Measurements from ENCODE around the gene CTSD. TPM values are rescaled to one million over a fixed set of nuclear protein-coding genes. Genes with fewer than 3 reads are reported as not detected.

Gene CTSD
- total RNA-seq, 4 donors from 2014 or later, result 182 to 290 (median 238) TPM

DNA sequence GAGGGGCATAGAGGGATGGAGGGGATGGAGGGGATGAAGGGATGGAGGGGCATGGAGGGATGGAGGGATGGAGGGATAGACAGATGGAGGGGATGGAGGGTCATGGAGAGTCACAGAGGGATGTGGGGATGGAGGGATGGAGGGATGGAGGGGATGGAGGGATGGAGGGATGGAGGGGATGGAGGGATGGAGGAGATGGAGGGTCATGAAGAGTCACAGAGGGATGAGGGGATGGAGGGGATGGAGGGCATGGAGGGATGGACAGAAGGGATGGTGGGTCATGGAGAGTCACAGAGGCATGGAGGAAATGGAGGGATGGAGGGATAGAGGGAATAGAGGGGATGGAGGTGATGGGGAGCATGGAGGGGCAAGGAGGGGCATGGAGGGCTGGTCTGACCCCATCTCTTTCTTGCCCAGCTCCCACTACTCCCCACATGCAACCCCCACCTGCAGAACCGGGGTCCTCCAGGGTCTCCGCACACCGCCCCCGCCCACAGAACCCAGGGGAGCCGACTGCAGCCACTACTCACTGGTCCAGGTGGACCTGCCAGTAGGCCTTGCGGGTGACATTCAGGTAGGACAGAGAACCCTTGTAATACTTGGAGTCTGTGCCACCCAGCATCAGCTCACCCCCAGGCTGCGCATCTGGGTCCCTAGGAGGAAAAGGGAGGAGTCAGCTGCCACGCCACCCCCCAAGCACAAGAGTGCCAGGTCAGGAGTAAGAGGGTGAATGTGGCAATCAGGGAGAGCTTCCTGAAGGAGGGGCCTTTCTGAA, 9.2 kb downstream of the CTSD start:
- peaks cover 10% of the 10 kb centered on the region for H3K27me3 ChIP-seq
- peaks cover 0 to 42% (median under 1%) of the 10 kb centered on the region in 3 donors for H3K4me1 ChIP-seq
- no peaks in the 10 kb centered on the region for H3K9me3 ChIP-seq
- TF ChIP-seq POLR2AphosphoS5 (IDR thresholded peaks at IDR 0.05) (no peak), EP300 (IDR thresholded peaks at IDR 0.05) (no peak), POLR2A (IDR thresholded peaks at IDR 0.05) (no peak)
- TF ChIP-seq, protein P1, sequence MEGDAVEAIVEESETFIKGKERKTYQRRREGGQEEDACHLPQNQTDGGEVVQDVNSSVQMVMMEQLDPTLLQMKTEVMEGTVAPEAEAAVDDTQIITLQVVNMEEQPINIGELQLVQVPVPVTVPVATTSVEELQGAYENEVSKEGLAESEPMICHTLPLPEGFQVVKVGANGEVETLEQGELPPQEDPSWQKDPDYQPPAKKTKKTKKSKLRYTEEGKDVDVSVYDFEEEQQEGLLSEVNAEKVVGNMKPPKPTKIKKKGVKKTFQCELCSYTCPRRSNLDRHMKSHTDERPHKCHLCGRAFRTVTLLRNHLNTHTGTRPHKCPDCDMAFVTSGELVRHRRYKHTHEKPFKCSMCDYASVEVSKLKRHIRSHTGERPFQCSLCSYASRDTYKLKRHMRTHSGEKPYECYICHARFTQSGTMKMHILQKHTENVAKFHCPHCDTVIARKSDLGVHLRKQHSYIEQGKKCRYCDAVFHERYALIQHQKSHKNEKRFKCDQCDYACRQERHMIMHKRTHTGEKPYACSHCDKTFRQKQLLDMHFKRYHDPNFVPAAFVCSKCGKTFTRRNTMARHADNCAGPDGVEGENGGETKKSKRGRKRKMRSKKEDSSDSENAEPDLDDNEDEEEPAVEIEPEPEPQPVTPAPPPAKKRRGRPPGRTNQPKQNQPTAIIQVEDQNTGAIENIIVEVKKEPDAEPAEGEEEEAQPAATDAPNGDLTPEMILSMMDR (IDR thresholded peaks at IDR 0.05), result no peak
- no peak overlapping the region for H3K27ac ChIP-seq
- H3K4me3 ChIP-seq, result no peak overlapping the region
- no peak for ATAC-seq
- H3K36me3 ChIP-seq, result peaks cover 0 to 76% of the 10 kb centered on the region in 2 donors
- WGBS, 2 donors (ENCODE audit: low coverage in 1 of 2), result no CpG with 5 or more reads among the region's 8 CpGs

DNA sequence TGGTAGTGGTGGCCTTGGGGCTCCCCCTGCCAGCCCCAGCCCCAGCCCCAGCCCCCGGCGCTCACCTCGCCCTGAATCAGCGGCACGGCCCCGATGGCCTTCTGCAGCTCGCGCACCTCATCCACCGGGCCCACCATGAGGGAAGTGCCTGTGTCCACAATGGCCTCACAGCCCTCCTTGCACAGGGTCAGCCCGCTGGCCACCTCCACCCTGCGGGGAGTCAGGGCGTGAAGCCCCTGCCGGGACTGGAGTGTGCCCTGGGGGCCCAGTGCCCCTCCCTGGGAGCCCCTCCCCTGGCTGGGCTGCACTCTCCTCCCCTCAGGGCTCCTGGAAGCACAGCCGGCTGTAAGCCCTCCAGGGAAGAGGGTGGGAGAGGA, 9.8 kb downstream of the CTSD start:
- whole genome bisulfite sequencing, 2 donors (ENCODE audit: low coverage in 1 of 2), result no CpG with 5 or more reads among the region's 14 CpGs
- H3K36me3 ChIP-seq, result peaks cover 0 to 69% of the 10 kb centered on the region in 2 donors

DNA sequence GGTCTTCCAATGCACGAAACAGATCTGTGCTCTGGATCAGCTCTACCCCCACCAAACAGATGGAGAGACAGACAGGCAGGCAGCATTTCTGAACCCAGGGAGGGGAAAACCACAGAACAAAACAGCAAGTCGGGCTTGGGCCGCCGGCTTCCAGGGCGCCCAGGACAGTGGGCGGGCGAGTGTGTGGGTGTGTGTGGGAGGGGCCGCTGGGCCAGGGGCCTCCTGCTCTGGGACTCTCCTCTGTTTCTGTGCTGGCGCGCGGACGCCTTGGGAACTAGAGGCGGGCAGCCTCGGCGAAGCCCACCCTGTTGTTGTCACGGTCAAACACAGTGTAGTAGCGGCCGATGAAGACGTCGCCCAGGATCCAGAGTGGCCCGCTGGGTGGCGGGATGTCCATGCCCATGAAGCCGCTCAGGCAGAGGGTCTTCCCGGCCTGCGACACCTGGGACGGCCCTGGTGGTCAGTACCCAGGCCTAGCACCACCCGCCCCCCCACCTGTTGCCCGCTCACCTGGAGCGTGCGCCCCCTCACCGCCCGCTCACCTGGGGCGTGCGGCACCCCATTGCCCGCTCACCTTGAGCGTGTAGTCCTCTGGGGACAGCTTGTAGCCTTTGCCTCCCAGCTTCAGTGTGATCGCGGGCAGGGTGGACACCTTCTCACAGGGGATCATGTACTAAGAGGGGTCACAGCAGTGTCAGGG, 10.3 kb downstream of the CTSD start:
- Histone ChIP-seq H3K4me1 (peaks cover 0 to 42% (median 9%) of the 10 kb centered on the region in 3 donors), H3K27ac (no peak overlapping the region), H3K36me3 (peaks cover 0 to 64% of the 10 kb centered on the region in 2 donors), H3K27me3 (peaks cover 22% of the 10 kb centered on the region), H3K4me3 (no peak overlapping the region), H3K9me3 (no peaks in the 10 kb centered on the region)
- no peak for ATAC-seq
- TF ChIP-seq, protein P1 (IDR thresholded peaks at IDR 0.05), result no peak
- TF ChIP-seq POLR2AphosphoS5 (IDR thresholded peaks at IDR 0.05), result no peak
- no peak for TF ChIP-seq POLR2A (IDR thresholded peaks at IDR 0.05)
- no peak for TF ChIP-seq EP300 (IDR thresholded peaks at IDR 0.05)
- no CpG with 5 or more reads among the region's 38 CpGs for WGBS, 2 donors (ENCODE audit: low coverage in 1 of 2)

More for the DNA sequence above, 9.8 kb downstream of the CTSD start:
- H3K4me1 ChIP-seq, result peaks cover 0 to 42% (median 4%) of the 10 kb centered on the region in 3 donors
- no peak for TF ChIP-seq EP300 (IDR thresholded peaks at IDR 0.05)
- no peak for TF ChIP-seq POLR2AphosphoS5 (IDR thresholded peaks at IDR 0.05)
- no peak for TF ChIP-seq POLR2A (IDR thresholded peaks at IDR 0.05)
- TF ChIP-seq, protein P1 (IDR thresholded peaks at IDR 0.05), result no peak
- no peaks in the 10 kb centered on the region for H3K9me3 ChIP-seq
- H3K27me3 ChIP-seq, result peaks cover 16% of the 10 kb centered on the region
- ATAC-seq, result no peak
- no peak overlapping the region for H3K4me3 ChIP-seq
- H3K27ac ChIP-seq, result no peak overlapping the region

DNA sequence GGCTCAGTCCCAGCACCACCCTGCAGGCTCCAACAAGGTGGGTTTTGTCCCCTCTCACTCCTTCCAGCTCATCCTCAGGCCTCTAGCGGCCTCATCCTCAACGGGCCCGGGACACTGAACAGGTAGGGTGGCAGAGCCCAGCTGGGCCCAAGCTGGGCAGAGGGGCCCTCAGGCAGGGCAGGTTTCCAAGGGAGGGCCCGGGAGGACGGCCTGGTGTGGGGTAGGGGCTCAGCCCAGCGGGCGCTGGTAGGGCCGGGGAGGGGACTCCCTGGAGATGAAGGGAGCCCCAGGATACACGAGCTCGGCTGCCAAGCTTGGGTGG, 10.9 kb downstream of the CTSD start:
- H3K36me3 ChIP-seq, result peaks cover 0 to 59% of the 10 kb centered on the region in 2 donors
- whole genome bisulfite sequencing, 2 donors (ENCODE audit: low coverage in 1 of 2), result no CpG with 5 or more reads among the region's 10 CpGs
- H3K27ac ChIP-seq, result no peak overlapping the region
- no peak for ATAC-seq
- no peak overlapping the region for H3K4me3 ChIP-seq
- TF ChIP-seq, protein P1 (IDR thresholded peaks at IDR 0.05), result no peak
- TF ChIP-seq POLR2A (IDR thresholded peaks at IDR 0.05), result no peak
- no peak for TF ChIP-seq EP300 (IDR thresholded peaks at IDR 0.05)
- no peak for TF ChIP-seq POLR2AphosphoS5 (IDR thresholded peaks at IDR 0.05)
- H3K4me1 ChIP-seq, result peaks cover 0 to 46% (median 10%) of the 10 kb centered on the region in 3 donors
- H3K9me3 ChIP-seq, result no peaks in the 10 kb centered on the region
- peaks cover 27% of the 10 kb centered on the region for H3K27me3 ChIP-seq
